Thoracic aorta (tissue), 2 donors: ENCODE data around the gene RPS19. TPM values are rescaled to one million over a fixed set of nuclear protein-coding genes. Genes with fewer than 3 reads are reported as not detected.

Source experiments
- ATAC-seq: fragments of 150-250 bp; one replicate; pipeline ENCODE4 v1.8.0; 2017; ENCODE audit warnings: low read depth; ENCODE audit not compliant: insufficient number of reproducible peaks, low FRiP score
- DNase-seq: peaks from one replicate; pipeline ENCODE4 v3.0.0-alpha.2; 2020; ENCODE audit warnings: low spot score
- H3K27ac ChIP-seq, 2 donors: fragments of 200-600 bp; sonication (generic); 1 replicate in 1 of 2; 2 replicates in 1 of 2; pipeline ENCODE4 v1.5.1; 2016; ENCODE audit warnings: mild to moderate bottlenecking in 2 of 2, moderate library complexity in 2 of 2
- H3K27me3 ChIP-seq: fragments of 200-600 bp; sonication (generic); replicated peaks from 2 replicates; pipeline ENCODE4 v1.6.0; 2016; ENCODE audit warnings: mild to moderate bottlenecking; ENCODE audit not compliant: insufficient read depth
- H3K36me3 ChIP-seq: fragments of 200-600 bp; sonication (generic); one replicate; pipeline ENCODE4 v1.5.1; 2016
- H3K4me1 ChIP-seq, 2 donors: fragments of 200-600 bp; sonication (generic); 1 replicate in 1 of 2; 2 replicates in 1 of 2; pipeline versions ENCODE4 v1.5.1 to v1.6.0; 2016; ENCODE audit warnings: low read depth in 2 of 2, mild to moderate bottlenecking in 1 of 2; ENCODE audit not compliant: control insufficient read depth in 1 of 2
- H3K4me3 ChIP-seq: fragments of 200-600 bp; sonication (generic); 2 replicates; pipeline ENCODE4 v1.5.1; 2016; ENCODE audit warnings: mild to moderate bottlenecking
- H3K9me3 ChIP-seq: fragments of 200-600 bp; sonication (generic); 2 replicates; pipeline ENCODE4 v1.5.1; 2016
- CTCF ChIP-seq: fragments of 200-600 bp; sonication (generic); IDR thresholded peaks from one replicate; pipeline ENCODE4 v1.5.1; 2019; ENCODE audit warnings: antibody characterized with exemption
- total RNA-seq, 2 donors: library from RNA; depleted of rRNA; stranded (reverse); fragments of >200 nt; gene quantifications; one replicate each; pipeline versions ENCODE4 v1.1.0 to v1.2.3, GENCODE V29; 2016

RPS19 gene
- total RNA-seq, 2 donors from 2014 or later = 347 to 429 TPM

DNA sequence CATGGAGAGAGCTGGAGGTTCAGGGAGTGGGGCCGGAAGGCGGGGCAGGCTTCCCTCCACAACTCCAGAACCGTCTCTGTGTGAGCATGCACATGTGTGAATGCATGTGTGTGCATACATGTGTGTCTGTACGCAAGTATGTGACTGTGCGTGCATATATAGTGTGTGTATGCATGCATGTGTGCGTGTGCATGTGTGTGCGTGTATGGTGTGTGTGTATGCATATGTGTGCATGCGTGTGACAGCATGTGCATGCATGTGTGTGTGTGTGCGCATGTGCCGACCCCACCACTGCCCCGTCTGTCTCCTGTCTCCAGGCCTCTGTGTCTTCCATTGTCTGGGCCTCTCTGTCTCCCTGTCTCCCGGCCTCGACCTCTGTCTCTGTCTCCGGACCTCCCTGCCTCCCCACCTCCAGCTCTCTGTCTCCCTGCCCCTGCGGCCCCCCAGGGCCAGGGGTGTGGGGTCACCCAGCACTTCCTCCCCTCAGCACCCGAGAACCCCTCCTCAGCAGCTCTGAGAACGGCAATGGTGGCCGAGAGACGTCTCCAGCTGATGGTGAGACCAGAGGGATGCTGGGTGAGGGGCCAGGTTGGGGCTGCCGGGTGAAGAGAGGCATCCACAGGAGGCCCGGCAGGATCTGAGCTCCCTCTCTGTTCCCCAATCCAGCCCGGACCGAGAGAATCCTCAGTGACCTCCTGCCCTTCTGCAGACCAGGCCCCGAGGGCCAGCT, 45.4 kb downstream of the RPS19 start:
- Histone ChIP-seq H3K4me3 (no peak overlapping the region), H3K36me3 (peaks cover 49% of the 10 kb centered on the region), H3K27me3 (no peaks in the 10 kb centered on the region), H3K4me1 (no peaks in the 10 kb centered on the region), H3K9me3 (no peaks in the 10 kb centered on the region), H3K27ac (no peak overlapping the region)
- ATAC-seq (no peak), DNase-seq (no peak)
- TF ChIP-seq CTCF = no peak

GRCh38 chr19:41906271-41906670, 46.2 kb downstream of the RPS19 start:
- ATAC-seq = no peak
- no peaks in the 10 kb centered on the region for H3K4me1 ChIP-seq
- H3K27ac ChIP-seq = no peak overlapping the region
- H3K36me3 ChIP-seq = peaks cover 44% of the 10 kb centered on the region
- H3K9me3 ChIP-seq = no peaks in the 10 kb centered on the region
- H3K4me3 ChIP-seq = no peak overlapping the region
- TF ChIP-seq CTCF = no peak
- no peaks in the 10 kb centered on the region for H3K27me3 ChIP-seq
- DNase-seq = no peak

DNA sequence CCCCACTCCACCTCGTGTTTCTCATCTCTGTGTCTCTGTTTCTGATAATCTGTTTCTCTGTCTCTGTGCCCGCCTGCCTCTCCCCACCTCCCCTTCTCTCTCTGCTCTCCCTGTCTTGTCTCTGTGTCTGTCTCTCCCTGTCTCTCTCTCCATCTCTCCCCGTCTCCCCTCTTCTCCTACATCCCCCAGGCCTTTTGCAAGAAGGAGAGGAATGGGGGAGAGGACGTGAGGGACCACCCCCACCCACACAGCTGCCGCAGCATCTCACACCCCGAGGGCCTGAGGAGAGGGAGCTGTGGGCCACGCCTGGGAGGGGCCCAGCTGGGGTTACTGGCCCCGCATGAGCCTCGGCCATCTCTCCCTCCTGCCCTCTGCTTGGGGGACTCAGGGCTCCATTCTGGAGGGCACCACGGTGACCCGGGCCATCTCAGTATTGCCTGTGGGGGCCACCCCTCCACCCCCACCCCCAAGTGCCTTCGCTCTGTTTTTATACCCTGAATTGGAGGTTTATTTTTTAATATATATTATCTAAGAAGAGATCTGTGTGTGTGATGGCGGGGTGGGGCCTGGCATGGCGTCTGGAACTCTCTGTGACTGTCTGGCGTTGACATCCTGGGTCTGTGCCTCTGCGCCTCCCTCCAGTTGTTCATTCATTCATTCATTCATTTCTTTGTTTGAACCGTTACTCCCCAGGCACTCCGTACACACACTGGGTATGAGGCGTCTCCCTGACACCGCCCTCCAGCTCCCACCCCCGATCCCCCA, 47.0 kb downstream of the RPS19 start:
- no peak for TF ChIP-seq CTCF
- ATAC-seq (no peak), DNase-seq (no peak)
- Histone ChIP-seq H3K36me3 (peaks cover 35% of the 10 kb centered on the region), H3K4me1 (no peaks in the 10 kb centered on the region), H3K9me3 (no peaks in the 10 kb centered on the region), H3K4me3 (no peak overlapping the region), H3K27me3 (no peaks in the 10 kb centered on the region), H3K27ac (no peak overlapping the region)

DNA sequence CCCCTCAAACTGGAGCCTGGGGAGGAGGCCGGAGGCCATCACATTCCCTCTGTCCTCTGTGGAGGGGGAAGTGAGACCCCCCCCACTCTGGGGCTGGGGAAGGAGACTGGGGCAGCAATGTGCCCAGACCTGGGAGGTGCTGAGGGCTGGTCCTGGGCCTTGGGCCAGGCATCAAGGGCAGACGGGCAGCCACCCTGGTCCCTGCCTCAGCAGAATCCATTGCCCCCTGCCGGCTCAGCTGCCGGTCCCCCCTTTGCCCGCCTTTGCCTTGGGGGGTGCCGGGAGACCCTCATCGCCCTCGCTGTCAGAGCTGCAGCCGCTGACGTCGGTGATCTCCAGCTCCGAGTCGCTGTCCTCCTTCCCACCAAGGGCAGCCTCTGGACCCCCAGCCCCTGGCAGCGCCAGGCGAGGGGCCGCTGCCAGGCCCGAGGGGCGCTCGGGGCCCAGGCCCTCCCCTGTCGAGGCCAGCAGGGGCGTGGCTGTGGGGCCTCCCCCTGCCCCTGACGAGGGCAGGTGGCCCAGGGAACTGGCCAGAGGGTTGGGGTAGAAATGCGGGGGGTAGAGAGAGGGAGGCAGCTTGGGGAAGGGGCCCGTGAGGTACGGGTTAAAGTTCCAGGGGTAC, 48.0 kb downstream of the RPS19 start:
- Histone ChIP-seq H3K4me1 (no peaks in the 10 kb centered on the region), H3K36me3 (peaks cover 25% of the 10 kb centered on the region), H3K27me3 (peaks cover 3% of the 10 kb centered on the region), H3K9me3 (no peaks in the 10 kb centered on the region), H3K27ac (no peak overlapping the region), H3K4me3 (no peak overlapping the region)
- ATAC-seq (no peak), DNase-seq (no peak)
- TF ChIP-seq CTCF = no peak

DNA sequence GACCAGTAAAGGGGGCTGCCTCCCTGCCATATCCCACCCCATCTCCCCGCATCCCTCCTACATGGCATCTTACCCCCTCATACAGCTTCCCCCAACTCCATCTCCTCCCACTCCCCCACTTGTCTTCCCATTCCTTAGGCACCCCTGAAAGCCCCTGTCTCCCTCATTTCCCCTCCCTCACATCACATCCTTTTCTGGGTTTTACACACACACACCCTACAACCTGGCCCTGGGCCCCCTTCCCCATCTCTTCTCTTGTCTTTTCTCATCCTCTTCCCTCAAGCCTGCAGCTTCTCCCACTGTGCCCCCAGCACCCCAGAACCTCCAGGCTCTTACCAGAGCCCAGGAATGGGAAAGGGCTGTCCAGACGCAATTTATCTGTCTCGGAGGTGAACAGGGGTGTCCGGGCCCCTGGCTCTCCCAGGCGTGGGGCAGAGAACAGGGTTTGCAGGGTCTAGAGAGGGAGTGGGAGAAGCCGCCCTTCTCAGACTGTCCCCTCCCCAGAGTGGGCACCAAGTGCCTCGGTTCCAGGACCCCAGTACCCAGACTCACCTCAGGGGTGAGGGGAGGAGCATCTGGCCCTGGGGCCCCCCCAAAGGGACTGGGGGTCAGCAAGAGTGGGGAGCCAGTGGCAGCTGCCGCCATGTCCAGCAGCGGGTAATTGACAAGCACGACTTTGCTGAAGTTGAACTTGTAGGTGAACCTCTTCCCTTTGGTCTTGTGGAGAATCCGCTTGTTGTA, 48.8 kb downstream of the RPS19 start:
- Histone ChIP-seq H3K4me3 (no peak overlapping the region), H3K27me3 (peaks cover 7% of the 10 kb centered on the region), H3K36me3 (peaks cover 17% of the 10 kb centered on the region), H3K27ac (no peak overlapping the region), H3K9me3 (no peaks in the 10 kb centered on the region), H3K4me1 (no peaks in the 10 kb centered on the region)
- ATAC-seq = no peak
- no peak for TF ChIP-seq CTCF
- DNase-seq = no peak
